Left ventricle myocardium inferior (tissue), 1 donor: ENCODE data around the gene TIMM17B. TPM values are rescaled to one million over a fixed set of nuclear protein-coding genes. Genes with fewer than 3 reads are reported as not detected.
"Not testable (repeated sequence)": the region's sequence is repeated elsewhere in the genome, so short reads cannot be mapped to it uniquely, and the experiment has no call there.

Experiments used
- DNase-seq: peaks from one replicate; pipeline ENCODE4 v3.0.0-alpha.2; 2020
- H3K27ac ChIP-seq: fragments of 200-600 bp; replicated peaks from 2 replicates; pipeline ENCODE4 v1.8.0; 2021
- H3K27me3 ChIP-seq: fragments of 200-600 bp; 2 replicates; pipeline ENCODE4 v1.8.0; 2021; ENCODE audit warnings: low read depth
- H3K36me3 ChIP-seq: fragments of 200-600 bp; 2 replicates; pipeline ENCODE4 v1.8.0; 2021
- H3K4me1 ChIP-seq: fragments of 200-600 bp; 2 replicates; pipeline ENCODE4 v1.8.0; 2021
- H3K4me3 ChIP-seq: fragments of 200-600 bp; 2 replicates; pipeline ENCODE4 v1.8.0; 2021; ENCODE audit warnings: mild to moderate bottlenecking, moderate library complexity
- H3K9me3 ChIP-seq: fragments of 200-600 bp; replicated peaks from 2 replicates; pipeline ENCODE4 v1.8.0; 2021
- intact Hi-C: fragments of 100-400 bp; cut with micrococcal nuclease; formaldehyde crosslinking; loops from one replicate; pipeline ENCODE4 v1.11.0; 2022
- total RNA-seq: library from RNA; stranded (reverse); fragmentation: NEBNext Ultra II Directional; extraction: Animal tissue kit (Norgen Biotek cat#: 25700); gene quantifications from one replicate; pipeline ENCODE4 v1.2.1, GENCODE V29; 2021
- TF ChIP-seq, protein P1 (sequence below): fragments of 200-600 bp; IDR thresholded peaks from 2 replicates; pipeline ENCODE4 v1.8.0; 2021; ENCODE audit warnings: antibody characterized with exemption, mild to moderate bottlenecking, borderline replicate concordance
- donor health status: DM: no; HTN: yes; CAD: no; lungs with severe emphysema.

The TIMM17B gene
- total RNA-seq, 1 donor from 2014 or later = 76.1 TPM

GRCh38 chrX:48891402-48892288 lies 5.9 kb downstream of the TIMM17B start:
- Histone ChIP-seq H3K27ac (peak overlapping the region; percentile 75), H3K9me3 (no peaks in the 10 kb centered on the region), H3K27me3 (no peaks in the 10 kb centered on the region), H3K4me1 (peaks cover 11% of the 10 kb centered on the region), H3K36me3 (peaks cover 14% of the 10 kb centered on the region), H3K4me3 (peak overlapping the region; percentile 74)
- intact Hi-C loops = no loop called here
- TF ChIP-seq, protein P1, sequence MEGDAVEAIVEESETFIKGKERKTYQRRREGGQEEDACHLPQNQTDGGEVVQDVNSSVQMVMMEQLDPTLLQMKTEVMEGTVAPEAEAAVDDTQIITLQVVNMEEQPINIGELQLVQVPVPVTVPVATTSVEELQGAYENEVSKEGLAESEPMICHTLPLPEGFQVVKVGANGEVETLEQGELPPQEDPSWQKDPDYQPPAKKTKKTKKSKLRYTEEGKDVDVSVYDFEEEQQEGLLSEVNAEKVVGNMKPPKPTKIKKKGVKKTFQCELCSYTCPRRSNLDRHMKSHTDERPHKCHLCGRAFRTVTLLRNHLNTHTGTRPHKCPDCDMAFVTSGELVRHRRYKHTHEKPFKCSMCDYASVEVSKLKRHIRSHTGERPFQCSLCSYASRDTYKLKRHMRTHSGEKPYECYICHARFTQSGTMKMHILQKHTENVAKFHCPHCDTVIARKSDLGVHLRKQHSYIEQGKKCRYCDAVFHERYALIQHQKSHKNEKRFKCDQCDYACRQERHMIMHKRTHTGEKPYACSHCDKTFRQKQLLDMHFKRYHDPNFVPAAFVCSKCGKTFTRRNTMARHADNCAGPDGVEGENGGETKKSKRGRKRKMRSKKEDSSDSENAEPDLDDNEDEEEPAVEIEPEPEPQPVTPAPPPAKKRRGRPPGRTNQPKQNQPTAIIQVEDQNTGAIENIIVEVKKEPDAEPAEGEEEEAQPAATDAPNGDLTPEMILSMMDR = peak; percentile 64
- peak; percentile 86 for DNase-seq

DNA sequence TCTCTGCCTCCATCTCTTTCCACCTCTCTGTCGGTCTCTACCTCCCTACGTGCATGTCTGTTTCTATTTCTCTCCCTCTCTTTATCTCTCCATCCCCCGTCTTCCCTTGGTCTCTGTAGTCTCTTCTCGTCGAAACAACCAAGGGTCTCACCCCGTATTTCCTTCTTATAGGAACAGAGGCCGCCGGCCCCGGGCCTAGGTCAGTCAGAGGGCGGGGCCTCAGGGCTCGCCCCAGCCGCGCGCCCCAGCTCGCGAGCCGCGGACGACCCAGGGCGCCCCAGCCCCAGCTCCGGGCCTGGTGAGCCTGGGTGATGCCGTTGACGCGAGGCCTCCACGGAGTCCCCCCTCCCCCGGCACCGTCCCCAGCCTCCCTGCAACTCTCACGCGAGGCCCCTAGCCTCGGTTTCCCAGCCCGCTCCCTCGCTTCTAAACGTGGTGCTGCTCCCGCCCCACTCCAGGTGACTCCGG lies 6.6 kb downstream of the TIMM17B start:
- no peaks in the 10 kb centered on the region for H3K9me3 ChIP-seq
- peak overlapping the region; percentile 74 for H3K4me3 ChIP-seq
- TF ChIP-seq, protein P1 = no peak
- H3K36me3 ChIP-seq = peaks cover 14% of the 10 kb centered on the region
- peaks cover 6% of the 10 kb centered on the region for H3K4me1 ChIP-seq
- H3K27ac ChIP-seq = peak overlapping the region; percentile 75
- H3K27me3 ChIP-seq = no peaks in the 10 kb centered on the region
- intact Hi-C loops = no loop called here
- peak; percentile 18 for DNase-seq

DNA sequence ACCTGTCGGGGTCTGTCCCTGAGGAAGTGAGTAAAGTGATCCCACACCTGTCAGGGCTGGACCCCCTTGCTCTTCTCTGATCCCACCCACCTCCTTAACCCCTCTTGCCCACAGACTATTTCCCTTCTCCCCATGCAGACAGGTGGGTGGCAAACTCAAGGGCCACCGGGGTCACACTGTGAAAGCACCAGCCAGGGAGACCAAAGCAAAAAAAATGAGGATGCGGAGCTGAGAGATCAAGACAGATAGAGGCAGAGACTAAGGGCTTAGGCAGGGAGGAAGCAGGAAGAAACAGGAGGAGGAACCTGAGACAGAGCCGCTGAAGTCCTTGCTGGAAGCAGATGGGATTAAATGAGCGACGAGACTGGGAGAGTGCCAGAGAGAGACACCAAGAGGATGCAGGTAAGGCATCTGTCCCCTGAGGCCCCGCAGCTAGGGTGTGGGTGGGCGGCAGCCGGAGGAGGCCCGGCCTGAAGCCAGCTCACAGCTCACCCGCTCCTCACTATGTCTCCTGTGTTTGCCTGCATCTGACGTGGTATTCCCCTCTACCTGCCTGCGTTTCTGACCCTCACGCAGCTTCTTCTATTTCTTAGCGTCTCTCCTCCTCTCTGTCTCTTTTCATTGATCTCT lies 7.2 kb downstream of the TIMM17B start:
- peak overlapping the region; percentile 75 for H3K27ac ChIP-seq
- intact Hi-C loops = no loop called here
- peaks cover 6% of the 10 kb centered on the region for H3K4me1 ChIP-seq
- H3K9me3 ChIP-seq = no peaks in the 10 kb centered on the region
- H3K27me3 ChIP-seq = no peaks in the 10 kb centered on the region
- TF ChIP-seq, protein P1 = no peak
- peak overlapping the region; percentile 74 for H3K4me3 ChIP-seq
- H3K36me3 ChIP-seq = peaks cover 14% of the 10 kb centered on the region
- no peak for DNase-seq

GRCh38 chrX:48886586-48886985 lies 11.0 kb downstream of the TIMM17B start:
- H3K36me3 ChIP-seq, H3K27me3 ChIP-seq, DNase-seq, H3K4me3 ChIP-seq, intact Hi-C loops, H3K4me1 ChIP-seq, H3K9me3 ChIP-seq, H3K27ac ChIP-seq: not testable (repeated sequence)

- Histone ChIP-seq H3K9me3 (no peaks in the 10 kb centered on the region), H3K4me1 (no peaks in the 10 kb centered on the region), H3K4me3 (no peak overlapping the region), H3K27me3 (no peaks in the 10 kb centered on the region), H3K36me3 (no peaks in the 10 kb centered on the region), H3K27ac (no peak overlapping the region)
- TF ChIP-seq, protein P1 = no peak
- DNase-seq = no peak
- intact Hi-C loops = no loop called here
Measured at GRCh38 chrX:48883729-48884128, 13.8 kb downstream of the TIMM17B start.

- intact Hi-C loops = not testable (repeated sequence)
Measured at GRCh38 chrX:48876944-48877343, 20.6 kb downstream of the TIMM17B start.

GRCh38 chrX:48872017-48872416 lies 25.6 kb downstream of the TIMM17B start:
- DNase-seq, H3K36me3 ChIP-seq, H3K4me1 ChIP-seq, H3K9me3 ChIP-seq, H3K4me3 ChIP-seq, H3K27ac ChIP-seq, H3K27me3 ChIP-seq, intact Hi-C loops: not testable (repeated sequence)

More at GRCh38 chrX:48876944-48877343, 20.6 kb downstream of the TIMM17B start:
- DNase-seq, H3K9me3 ChIP-seq, H3K36me3 ChIP-seq, H3K27me3 ChIP-seq, H3K4me1 ChIP-seq, H3K4me3 ChIP-seq, H3K27ac ChIP-seq: not testable (repeated sequence)
